HCT116 (cell line): ENCODE data around the gene PRAME. TPM values are rescaled to one million over a fixed set of nuclear protein-coding genes. Genes with fewer than 3 reads are reported as not detected.

Experiments
- ATAC-seq: fragments of 200-7000 bp; cut with Tn5 transposase; 2 replicates; pipeline ENCODE4 v1.9.1; 2020; ENCODE audit warnings: mild to moderate bottlenecking, moderate library complexity
- BruUV-seq: library from RNA; stranded (reverse); fragments of 400-500 nt; replicated peaks from 2 replicates; lab custom pipeline; 2021; lab: Mats Ljungman, UMichigan
- CTCF ChIA-PET: fragments of 300-600 bp; sonication (Branson Sonifier 250); formaldehyde crosslinking; loops from one replicate; lab custom pipeline; 2021; ENCODE audit warnings: antibody characterized with exemption; lab: Charles Lee
- POLR2A ChIA-PET: fragments of 300-600, 350-600 bp; sonication (Branson Sonifier 250); formaldehyde crosslinking; loops from one replicate; lab custom pipeline; 2021; ENCODE audit warnings: antibody characterized with exemption; lab: Charles Lee
- RAD21 ChIA-PET, 2 experiments: fragments of 300-600 bp; sonication (Branson Sonifier 250); formaldehyde crosslinking; loops; one replicate each; lab custom pipeline; 2023; ENCODE audit warnings: low total read pairs in 2 of 2; ENCODE audit not compliant: uncharacterized antibody in 2 of 2, unreplicated experiment in 2 of 2, low non-redundant PET in 1 of 2; lab: Charles Lee
- DNase-seq: peaks from one replicate; pipeline ENCODE4 v3.0.0-alpha.2; 2010; ENCODE audit warnings: low read depth, low spot score
- H2AFZ ChIP-seq: fragments of 200-600 bp; shearing (Covaris generic), sonication (generic); 2 replicates; pipeline ENCODE4 v1.6.1; 2017; ENCODE audit warnings: low read depth, mixed run types, mixed read lengths, antibody characterized with exemption, low read length; ENCODE audit not compliant: poor library complexity, severe bottlenecking
- H3K27ac ChIP-seq: 2 replicates; pipeline ENCODE4 v1.5.1; 2012; ENCODE audit warnings: low read depth, low read length
- H3K27me3 ChIP-seq: fragments of 200-600 bp; sonication (generic); 2 replicates; pipeline ENCODE4 v1.6.1; 2016; ENCODE audit warnings: mixed run types, low read length, mixed read lengths; ENCODE audit not compliant: insufficient read depth
- H3K36me3 ChIP-seq, 2 experiments: fragments of 200-500 bp in 1 of 2; fragments of 200-600 bp in 1 of 2; sonication (Bioruptor generic) in 1 of 2; sonication (generic) in 1 of 2; 2 replicates each; pipeline versions ENCODE4 v1.5.1 to v1.6.1; 2014 to 2016; ENCODE audit warnings: low read length in 2 of 2, inconsistent platforms in 1 of 2, mixed read lengths in 1 of 2, mixed run types in 1 of 2; ENCODE audit not compliant: insufficient read depth in 2 of 2, control insufficient read depth in 1 of 2
- H3K4me1 ChIP-seq, 2 experiments: fragments of 200-600 bp in 1 of 2; sonication (generic) in 1 of 2; 2 replicates each; pipeline versions ENCODE4 v1.5.1 to v1.6.1; 2012 to 2017; ENCODE audit warnings: low read length in 2 of 2, inconsistent platforms in 1 of 2, mild to moderate bottlenecking in 1 of 2, mixed read lengths in 1 of 2, mixed run types in 1 of 2, moderate library complexity in 1 of 2; ENCODE audit not compliant: insufficient read depth in 2 of 2, control insufficient read depth in 1 of 2
- H3K4me2 ChIP-seq: fragments of 200-600 bp; sonication (generic); 2 replicates; pipeline ENCODE4 v1.6.1; 2017; ENCODE audit warnings: mixed run types, low read length, mixed read lengths
- H3K4me3 ChIP-seq, 2 experiments: fragments of 200-600 bp in 1 of 2; sonication (generic) in 1 of 2; replicated peaks in 1 of 2; 2 replicates each; pipeline ENCODE4 v1.5.1; 2011 to 2016; ENCODE audit warnings: low read length in 2 of 2, control low read depth in 1 of 2, low read depth in 1 of 2, mild to moderate bottlenecking in 1 of 2, mixed read lengths in 1 of 2, mixed run types in 1 of 2
- H3K79me2 ChIP-seq: fragments of 200-600 bp; sonication (generic); 2 replicates; pipeline ENCODE4 v1.6.1; 2017; ENCODE audit warnings: mild to moderate bottlenecking, mixed run types, low read length, moderate library complexity, mixed read lengths; ENCODE audit not compliant: insufficient read depth
- H3K9ac ChIP-seq: fragments of 200-600 bp; sonication (generic); 2 replicates; pipeline ENCODE4 v1.6.1; 2016; ENCODE audit warnings: low read length, mixed read lengths
- H3K9me2 ChIP-seq: fragments of 200-600 bp; sonication (generic), shearing (Covaris generic); 2 replicates; pipeline ENCODE4 v1.6.1; 2017; ENCODE audit warnings: mixed run types, mild to moderate bottlenecking, moderate library complexity; ENCODE audit not compliant: insufficient read depth
- H3K9me3 ChIP-seq, 2 experiments: fragments of 200-500 bp in 1 of 2; fragments of 200-600 bp in 1 of 2; sonication (Bioruptor generic) in 1 of 2; sonication (generic) in 1 of 2; 2 replicates each; pipeline ENCODE4 v1.6.1; 2014 to 2017; ENCODE audit warnings: low read length in 2 of 2, mixed read lengths in 2 of 2, inconsistent platforms in 1 of 2, low read depth in 1 of 2, mild to moderate bottlenecking in 1 of 2, mixed run types in 1 of 2, moderate library complexity in 1 of 2; ENCODE audit not compliant: control insufficient read depth in 1 of 2, insufficient read depth in 1 of 2
- H4K20me1 ChIP-seq: fragments of 200-600 bp; sonication (generic), shearing (Covaris generic); 2 replicates; pipeline ENCODE4 v1.6.1; 2017; ENCODE audit warnings: mixed run types, mild to moderate bottlenecking, moderate library complexity; ENCODE audit not compliant: insufficient read depth
- CBX3 ChIP-seq: IDR thresholded peaks from 2 replicates; pipeline ENCODE4 v1.6.1; 2012; ENCODE audit warnings: low read depth
- CEBPB ChIP-seq: IDR thresholded peaks from 2 replicates; pipeline ENCODE4 v1.6.1; 2012; ENCODE audit warnings: low read depth
- CTCF ChIP-seq, 3 experiments: fragments of 200-600 bp in 1 of 3; sonication (generic) in 1 of 3; IDR thresholded peaks in 2 of 3; conservative IDR thresholded peaks in 1 of 3; 2 replicates each; pipeline ENCODE4 v1.5.1; 2012 to 2017; ENCODE audit warnings: low read depth in 2 of 3, low read length in 2 of 3, antibody characterized with exemption in 1 of 3, borderline replicate concordance in 1 of 3, control low read depth in 1 of 3, mild to moderate bottlenecking in 1 of 3, mixed read lengths in 1 of 3, mixed run types in 1 of 3, moderate library complexity in 1 of 3; ENCODE audit not compliant: insufficient read depth in 1 of 3
- ELF1 ChIP-seq: IDR thresholded peaks from 2 replicates; pipeline ENCODE4 v1.6.1; 2012; ENCODE audit warnings: low read depth, borderline replicate concordance
- MAX ChIP-seq: IDR thresholded peaks from 2 replicates; pipeline ENCODE4 v1.6.1; 2012
- RAD21 ChIP-seq: IDR thresholded peaks from 2 replicates; pipeline ENCODE4 v1.6.1; 2012; ENCODE audit warnings: low read depth, mild to moderate bottlenecking
- SRF ChIP-seq: IDR thresholded peaks from 2 replicates; pipeline ENCODE4 v1.6.1; 2012; ENCODE audit warnings: low read depth
- TCF7L2 ChIP-seq: IDR thresholded peaks from 2 replicates; pipeline ENCODE4 v1.7.0; 2011; ENCODE audit warnings: borderline replicate concordance, inconsistent platforms; ENCODE audit not compliant: insufficient read depth, insufficient read length; ENCODE audit errors: extremely low read depth
- YY1 ChIP-seq: IDR thresholded peaks from 2 replicates; pipeline ENCODE4 v1.6.1; 2011; ENCODE audit warnings: low read length, low read depth, moderate library complexity, mild to moderate bottlenecking; ENCODE audit not compliant: insufficient replicate concordance; ENCODE audit errors: extremely low read depth
- ZFX ChIP-seq: fragments of 450-650 bp; IDR thresholded peaks from 2 replicates; pipeline ENCODE4 v1.6.1; 2017
- ZNF274 ChIP-seq: fragments of 200-500 bp; sonication (Bioruptor generic); IDR thresholded peaks from 2 replicates; pipeline ENCODE4 v1.6.1; 2014; ENCODE audit warnings: mild to moderate bottlenecking, low read depth, low read length, inconsistent platforms
- intact Hi-C: fragments of 100-400 bp; cut with micrococcal nuclease; formaldehyde crosslinking; loops from 2 replicates; pipeline ENCODE4 v1.10.0; 2022
- total RNA-seq: library from RNA; stranded (reverse); gene quantifications from one replicate; pipeline ENCODE4 v1.2.1, GENCODE V29; 2021; ENCODE audit not compliant: unreplicated experiment

Gene PRAME
- total RNA-seq, 1 experiment from 2014 or later = 28.4 TPM

- H3K9me2 ChIP-seq = no peaks in the 10 kb centered on the region
- no peak overlapping the region for H3K27ac ChIP-seq
- peaks cover 2 to 31% of the 10 kb centered on the region in 2 experiments; a peak in 2 of 4 replicates for H3K36me3 ChIP-seq
- no TSS peak for BruUV-seq
- TF ChIP-seq CEBPB = no peak
- TF ChIP-seq ELF1 = no peak
- TF ChIP-seq CTCF (IDR thresholded peaks at IDR 0.05 in 2 of 3, conservative IDR thresholded peaks at IDR 0.05 in 1 of 3; ENCODE audit: borderline replicate concordance in 1 of 3, insufficient read depth in 1 of 3, low read depth in 2 of 3, low read length in 2 of 3) = no peak
- no peak for TF ChIP-seq TCF7L2
- no peak for TF ChIP-seq ZFX
- intact Hi-C loops = no loop called here
- H2AFZ ChIP-seq = no peak overlapping the region
- DNase-seq = no peak
- peaks cover 13% of the 10 kb centered on the region; the same call in 1 of the 2 replicates for H3K79me2 ChIP-seq
- POLR2A ChIA-PET = no interaction called here
- ATAC-seq = no peak
- H3K9me3 ChIP-seq = peaks cover 0 to 5% of the 10 kb centered on the region in 2 experiments; a peak in 1 of 4 replicates
- H3K27me3 ChIP-seq = no peaks in the 10 kb centered on the region
- H3K4me2 ChIP-seq = no peak overlapping the region
- no peak overlapping the region for H3K9ac ChIP-seq
- H3K4me3 ChIP-seq = no peak overlapping the region
- CTCF ChIA-PET = interaction anchor here (0.6 to 1.3 kb wide), 2 partner anchors 69 to 84 kb away, joined by 3 read pairs; no protein-coding TSS in a partner anchor
- RAD21 ChIA-PET = no interaction called here
- peaks cover 0 to 14% of the 10 kb centered on the region in 2 experiments; a peak in 3 of 4 replicates for H3K4me1 ChIP-seq
- H4K20me1 ChIP-seq = no peaks in the 10 kb centered on the region
These were observed 52.3 kb downstream of the PRAME start for GRCh38 chr22:22506736-22507135.

- CTCF ChIA-PET = interaction anchor here (1.3 kb wide), 1 partner anchor 10 kb away, joined by 3 read pairs; the partner anchor contains the start of gene ZNF280B
- Histone ChIP-seq H3K36me3 (peaks cover 2 to 6% of the 10 kb centered on the region in 2 experiments; a peak in 2 of 4 replicates), H3K27ac (no peak overlapping the region), H3K79me2 (peaks cover 8% of the 10 kb centered on the region; the same call in 1 of the 2 replicates), H3K27me3 (no peaks in the 10 kb centered on the region), H3K4me1 (no peaks in the 10 kb centered on the region), H3K9ac (no peak overlapping the region), H3K4me2 (no peak overlapping the region), H4K20me1 (0 out of 2 replicates have a peak, but pooled peaks cover 4% of the 10 kb centered on the region), H3K9me3 (no peaks in the 10 kb centered on the region), H3K9me2 (no peaks in the 10 kb centered on the region), H2AFZ (no peak overlapping the region), H3K4me3 (no peak overlapping the region)
- BruUV-seq = no TSS peak
- no peak for ATAC-seq
- no peak for DNase-seq
- POLR2A ChIA-PET = interaction anchor here (0.7 kb wide), 1 partner anchor 39 kb away, joined by 3 read pairs; no protein-coding TSS in a partner anchor
- RAD21 ChIA-PET = no interaction called here
- intact Hi-C loops = no loop called here
- TF ChIP-seq ZNF274 (no peak), CBX3 (no peak), MAX (no peak), SRF (no peak), RAD21 (no peak), YY1 (no peak)
These were observed 60.8 kb downstream of the PRAME start for GRCh38 chr22:22498267-22498666.
